ENCODE data around the gene LAMA3.

GRCh38 chr18:23956483-23956882 lies 267.2 kb downstream of the LAMA3 start:
- TF ChIP-seq YY1 (IDR thresholded peaks at IDR 0.05) = no peak
- TF ChIP-seq CTCF (IDR thresholded peaks at IDR 0.05; ENCODE audit: low read depth, low read length, missing input control) = no peak
- TF ChIP-seq ZBTB33 (IDR thresholded peaks at IDR 0.05) = no peak
- TF ChIP-seq RAD21 (IDR thresholded peaks at IDR 0.05) = no peak
- TF ChIP-seq MAX (IDR thresholded peaks at IDR 0.05) = no peak
- no peak for TF ChIP-seq FOXA1 (IDR thresholded peaks at IDR 0.05)
- no peak for TF ChIP-seq SP1 (IDR thresholded peaks at IDR 0.05)
- no peak for TF ChIP-seq GABPA (IDR thresholded peaks at IDR 0.05 in 1 of 2, conservative IDR thresholded peaks at IDR 0.05 in 1 of 2)
- no peak for TF ChIP-seq REST (IDR thresholded peaks at IDR 0.05)
- TF ChIP-seq TAF1 (conservative IDR thresholded peaks at IDR 0.05) = no peak
